ENCODE data around the gene PCBP4. TPM values are rescaled to one million over a fixed set of nuclear protein-coding genes. Genes with fewer than 3 reads are reported as not detected.

The PCBP4 gene
- total and polyA plus RNA-seq, 8 donors: 29.7 to 58.0 (median 45.6) TPM

GRCh38 chr3:51958603-51959521, 8.4 kb downstream of the PCBP4 start:
- Histone ChIP-seq H3K36me3 (peaks cover 0 to 30% of the 10 kb centered on the region in 2 donors), H3K4me3 (no peak overlapping the region), H3K27me3 (peaks cover 0 to 25% of the 10 kb centered on the region in 2 donors), H3K27ac (no peak overlapping the region), H3K9me3 (no peaks in the 10 kb centered on the region), H3K4me1 (peaks cover 6 to 25% of the 10 kb centered on the region in 2 donors)
- no peak for TF ChIP-seq CTCF (IDR thresholded peaks at IDR 0.05)
- intact Hi-C loops (cut with DNase I): no loop called here
- DNase-seq (peak in 1 of 4 donors; percentile 60), ATAC-seq (no peak)

GRCh38 chr3:51957520-51958205, 9.6 kb downstream of the PCBP4 start:
- peaks cover 0 to 25% of the 10 kb centered on the region in 2 donors for H3K27me3 ChIP-seq
- intact Hi-C loops (cut with DNase I): no loop called here
- no peaks in the 10 kb centered on the region for H3K9me3 ChIP-seq
- peaks cover 0 to 30% of the 10 kb centered on the region in 2 donors for H3K36me3 ChIP-seq
- DNase-seq (peak in 1 of 4 donors; percentile 48), ATAC-seq (no peak)
- H3K4me1 ChIP-seq: peaks cover 6 to 25% of the 10 kb centered on the region in 2 donors
- TF ChIP-seq CTCF (IDR thresholded peaks at IDR 0.05): no peak
- no peak overlapping the region for H3K27ac ChIP-seq
- no peak overlapping the region for H3K4me3 ChIP-seq

GRCh38 chr3:51955893-51956770, 11.1 kb downstream of the PCBP4 start:
- intact Hi-C loops (cut with DNase I): no loop called here
- Histone ChIP-seq H3K4me1 (peaks cover 6 to 25% of the 10 kb centered on the region in 2 donors), H3K9me3 (no peaks in the 10 kb centered on the region), H3K27ac (peak overlapping the region in 1 of 2 donors; percentile 53), H3K36me3 (peaks cover 0 to 30% of the 10 kb centered on the region in 2 donors), H3K4me3 (peak overlapping the region; percentile 29 to 30), H3K27me3 (peaks cover 0 to 25% of the 10 kb centered on the region in 2 donors)
- peak in 3 of 4 donors; percentile 57 to 80 (median 76) for DNase-seq
- peak; percentile 21 to 28 for TF ChIP-seq CTCF (IDR thresholded peaks at IDR 0.05)
- ATAC-seq: peak; percentile 79

- TF ChIP-seq CTCF (IDR thresholded peaks at IDR 0.05): no peak
- peaks cover 0 to 25% of the 10 kb centered on the region in 2 donors for H3K27me3 ChIP-seq
- intact Hi-C loops (cut with DNase I): no loop called here
- no peak for ATAC-seq
- H3K9me3 ChIP-seq: no peaks in the 10 kb centered on the region
- peak in 1 of 4 donors; percentile 50 for DNase-seq
- peak within 1 kb of the TSS in 1 of 2 donors; percentile 53 for H3K27ac ChIP-seq
- peak within 1 kb of the TSS; percentile 29 to 30 for H3K4me3 ChIP-seq
- peaks cover 0 to 26% of the 10 kb centered on the region in 2 donors for H3K36me3 ChIP-seq
- H3K4me1 ChIP-seq: peaks cover 6 to 25% of the 10 kb centered on the region in 2 donors
Measured at GRCh38 chr3:51955175-51955892, 11.9 kb downstream of the PCBP4 start, which contains the start of gene GPR62. Gene GPR62, plus strand, starts transcription at chr3:51955381. Its CDS starts 272 bp downstream, at chr3:51955653.

Data from left lung (tissue), 10 donors.